Endothelial cell of hepatic sinusoid (primary cell): ENCODE results near the gene HSPA14.
"Not testable (repeated sequence)": the region's sequence is repeated elsewhere in the genome, so short reads cannot be mapped to it uniquely, and the experiment has no call there.

Experiments used
- in situ Hi-C: cut with HindIII; loops from 2 replicates; pipeline ENCODE4 v1.10.0; 2017; ENCODE audit warnings: low sequenced_read_pairs

The HSPA14 gene

DNA sequence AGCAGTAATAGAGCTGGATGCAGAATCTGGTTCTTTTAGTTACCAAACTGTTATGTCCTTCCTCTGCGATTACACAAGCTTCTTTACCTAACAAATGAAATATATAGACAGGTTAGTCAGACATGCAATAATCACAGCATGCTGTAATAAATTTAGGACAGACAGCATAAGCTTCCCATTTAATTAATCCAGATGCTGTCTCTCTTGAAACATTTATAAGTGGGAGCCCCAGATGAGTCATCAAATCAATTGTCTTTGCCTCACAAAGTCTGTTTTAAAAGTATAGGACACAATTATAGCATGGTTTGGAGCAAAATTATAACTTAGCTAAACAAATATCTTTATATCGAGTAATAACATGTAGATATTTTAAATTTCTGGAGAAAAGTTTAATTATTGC lies 1.9 kb upstream of the HSPA14 start:
- in situ Hi-C loops, result loop anchor here (5.0 to 25.0 kb wide), 2 partner anchors 46 to 299 kb away; no protein-coding TSS in a partner anchor

DNA sequence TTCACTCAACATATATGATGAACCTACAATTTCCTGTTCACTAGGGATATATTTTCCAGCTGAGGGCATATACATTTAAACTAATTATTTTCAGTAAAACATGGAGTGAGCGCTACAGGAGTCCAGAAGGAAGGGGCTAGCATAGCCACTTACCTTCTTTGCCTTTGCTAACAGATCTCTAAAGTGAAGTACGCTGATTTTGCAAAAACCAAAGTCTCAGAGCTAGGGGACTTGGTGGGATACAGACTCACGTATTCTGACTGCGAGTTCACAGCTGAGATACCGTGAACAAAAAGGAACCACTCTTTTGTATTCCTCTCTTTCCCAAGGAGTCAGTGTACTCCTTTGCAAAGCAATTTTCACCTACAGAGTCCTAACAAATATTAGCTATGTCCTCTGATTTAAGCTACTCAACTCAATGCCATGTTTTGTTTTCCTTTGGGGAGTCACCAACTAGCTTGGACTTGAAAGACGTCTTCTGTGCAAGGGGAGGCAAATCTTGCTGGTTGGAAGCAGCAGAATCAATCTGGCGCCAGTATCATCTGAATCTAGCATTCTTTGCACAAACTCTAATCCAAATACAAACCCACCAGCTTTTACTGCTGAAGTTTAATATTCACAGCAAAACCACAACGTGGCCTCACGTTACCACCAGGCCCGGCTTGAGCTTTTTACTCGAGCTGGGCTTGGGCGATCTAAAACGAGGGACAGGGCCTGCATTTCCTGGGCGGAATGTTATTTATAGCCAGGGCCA lies 926 bp upstream of the HSPA14 start:
- in situ Hi-C loops, result loop anchor here (5.0 to 25.0 kb wide), 2 partner anchors 45 to 300 kb away; no protein-coding TSS in a partner anchor

GRCh38 chr10:14838582-14839304 lies 637 bp downstream of the HSPA14 start:
- in situ Hi-C loops, result loop anchor here (5.0 to 25.0 kb wide), 2 partner anchors 44 to 301 kb away; no protein-coding TSS in a partner anchor

DNA sequence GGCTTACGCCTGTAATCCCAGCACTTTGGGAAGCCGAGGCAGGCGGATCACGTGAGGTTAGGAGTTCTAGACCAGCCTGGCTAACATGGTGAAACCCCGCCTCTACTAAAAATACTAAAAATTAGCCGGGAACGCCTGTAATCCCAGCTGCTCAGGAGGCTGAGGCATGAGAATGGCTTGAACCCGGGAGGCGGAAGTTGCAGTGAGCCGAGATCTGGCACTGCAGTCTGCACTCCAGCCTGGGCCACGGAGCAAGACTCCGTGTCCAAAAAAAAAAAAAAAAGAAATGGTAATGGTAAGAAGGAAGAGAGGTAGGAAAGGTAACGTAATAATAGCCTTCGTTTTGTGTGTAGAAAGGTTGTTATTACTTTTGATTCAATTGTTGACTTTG lies 1.2 kb downstream of the HSPA14 start:
- in situ Hi-C loops, result loop anchor here (5.0 to 25.0 kb wide), 2 partner anchors 43 to 302 kb away; no protein-coding TSS in a partner anchor

DNA sequence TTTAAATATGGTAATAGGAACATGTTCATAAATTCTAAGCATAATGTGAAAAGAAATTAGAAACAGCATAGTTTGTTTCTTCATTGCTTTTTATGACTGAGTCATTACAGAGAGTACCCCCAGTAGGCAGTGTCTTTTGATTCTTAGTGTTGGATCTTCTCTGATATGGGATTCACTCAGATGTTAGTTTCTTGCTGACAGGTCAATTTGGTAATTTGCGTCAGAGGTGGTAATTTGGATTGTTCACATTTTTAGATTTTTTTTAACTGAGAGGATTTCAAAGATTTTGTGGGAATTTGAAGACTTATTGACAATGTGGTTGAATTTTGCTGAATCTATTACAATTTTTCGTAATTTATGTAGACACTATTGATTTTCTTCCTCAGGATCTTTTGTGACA lies 2.1 kb downstream of the HSPA14 start:
- in situ Hi-C loops, result loop anchor here (25.0 kb wide), 1 partner anchor 303 kb away; no protein-coding TSS in a partner anchor

DNA sequence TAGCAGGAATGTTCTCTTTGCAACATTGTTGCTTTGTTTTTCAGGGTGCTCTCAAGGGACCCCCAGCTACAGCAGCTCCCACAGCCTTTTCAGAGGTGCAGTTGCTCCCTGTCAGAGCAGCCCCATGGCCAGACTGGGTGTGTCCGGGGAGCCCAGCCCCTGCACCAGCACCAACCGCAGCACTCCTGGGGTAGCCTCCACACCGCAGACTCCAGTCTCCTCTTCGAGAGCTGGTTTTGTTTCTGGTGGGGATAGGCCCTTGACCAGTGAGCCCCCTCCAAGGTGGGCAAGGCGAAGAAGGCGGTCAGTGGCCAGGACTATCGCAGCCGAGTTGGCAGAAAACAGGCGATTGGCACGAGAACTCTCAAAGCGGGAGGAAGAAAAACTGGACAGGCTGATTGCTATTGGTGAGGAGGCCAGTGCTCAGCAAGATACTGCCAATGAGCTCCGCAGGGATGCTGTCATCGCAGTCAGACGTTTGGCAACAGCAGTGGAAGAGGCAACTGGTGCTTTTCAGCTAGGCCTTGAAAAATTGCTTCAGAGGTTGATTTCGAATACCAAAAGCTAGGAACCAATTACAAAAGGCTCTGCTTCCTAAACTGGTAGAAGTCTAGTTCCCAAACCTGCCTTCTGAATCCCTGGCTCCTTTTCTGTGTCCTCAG lies 5.4 kb downstream of the HSPA14 start:
- in situ Hi-C loops, result loop anchor here (25.0 kb wide), 1 partner anchor 306 kb away; no protein-coding TSS in a partner anchor

GRCh38 chr10:14844948-14845347 lies 6.8 kb downstream of the HSPA14 start:
- in situ Hi-C loops, result loop anchor here (5.0 to 25.0 kb wide), 2 partner anchors 58 to 308 kb away; no protein-coding TSS in a partner anchor

DNA sequence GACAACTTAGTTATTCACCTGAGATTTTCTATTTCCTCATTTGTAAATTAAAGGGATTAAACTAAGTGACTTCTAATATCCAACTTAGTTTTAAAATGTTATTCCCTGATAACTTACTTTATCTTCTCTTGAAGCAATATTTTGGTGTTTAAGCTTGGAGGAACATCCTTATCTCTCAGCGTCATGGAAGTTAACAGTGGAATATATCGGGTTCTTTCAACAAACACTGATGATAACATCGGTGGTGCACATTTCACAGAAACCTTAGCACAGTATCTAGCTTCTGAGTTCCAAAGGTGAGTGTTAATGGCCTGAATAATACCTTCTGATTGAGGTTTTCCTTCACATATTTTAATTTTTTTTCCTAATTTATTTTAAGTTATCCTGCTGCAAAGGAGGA lies 14.1 kb downstream of the HSPA14 start:
- in situ Hi-C loops, result no loop called here

DNA sequence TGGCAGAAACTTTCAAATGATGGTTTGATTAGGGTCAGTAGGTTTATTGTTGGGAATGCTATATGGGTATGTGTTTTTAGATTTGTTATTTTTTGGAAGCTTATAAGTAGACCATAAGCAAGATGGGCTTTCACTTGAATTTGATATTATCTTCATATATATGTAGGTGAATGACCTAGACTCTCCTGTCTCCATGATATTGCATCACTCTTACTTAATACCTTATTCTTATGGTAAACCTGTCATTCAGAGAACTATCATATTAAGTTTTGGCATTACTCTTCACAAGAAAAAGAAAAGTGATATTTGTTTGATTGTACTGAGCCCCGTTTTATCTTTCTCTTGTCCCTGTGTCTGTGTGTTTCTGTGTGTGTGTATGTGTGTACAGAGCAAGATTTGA lies 17.3 kb downstream of the HSPA14 start:
- in situ Hi-C loops, result no loop called here

DNA sequence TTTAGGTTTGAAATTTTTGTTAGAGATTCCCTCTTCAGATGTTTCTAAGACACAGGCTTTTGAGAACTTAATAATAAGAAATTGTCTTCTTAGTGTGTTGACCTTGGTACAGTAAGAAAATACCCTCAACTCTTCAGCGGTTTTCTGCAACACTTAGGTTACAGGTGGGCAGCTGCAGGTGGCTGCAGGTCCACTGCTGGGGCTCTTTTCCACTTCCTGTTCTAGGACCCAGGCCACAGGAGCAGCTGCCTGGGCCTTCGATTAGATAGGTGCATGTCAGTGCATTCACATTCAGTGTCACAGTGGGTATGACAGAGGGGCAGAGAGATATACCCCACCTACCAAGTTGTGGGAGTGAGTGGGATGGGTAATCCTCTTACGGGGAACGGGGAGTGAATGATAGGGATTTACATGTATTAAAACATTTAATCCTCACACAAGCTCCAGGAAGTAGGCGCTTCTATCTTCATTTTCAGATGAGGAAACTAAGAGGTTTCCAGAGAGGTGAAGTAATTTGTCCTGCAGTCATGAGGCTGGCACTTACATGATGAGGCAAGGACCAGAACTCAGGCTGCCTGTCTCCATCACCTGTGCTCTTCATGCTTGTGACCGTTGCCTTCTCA lies 20.3 kb downstream of the HSPA14 start:
- in situ Hi-C loops, result no loop called here

DNA sequence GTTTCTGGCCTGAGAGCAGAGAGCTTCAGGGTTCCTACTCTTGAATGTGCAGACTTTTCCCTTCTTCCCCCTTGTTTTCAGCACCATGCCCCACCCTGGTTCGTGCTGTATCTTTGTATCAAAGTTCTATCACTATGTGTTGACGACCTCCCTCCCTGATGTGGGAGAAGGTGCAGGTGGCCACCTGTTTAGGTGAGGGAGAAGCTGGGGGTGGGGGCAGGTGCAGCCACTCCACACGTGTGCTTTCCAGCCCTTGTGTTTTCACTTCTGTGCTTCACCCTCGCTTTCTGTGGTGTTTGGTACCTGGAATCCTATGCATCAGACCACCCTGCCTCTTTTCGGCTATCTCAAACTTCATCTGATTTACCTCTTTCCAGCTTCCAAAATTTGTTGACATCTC lies 20.9 kb downstream of the HSPA14 start:
- in situ Hi-C loops, result no loop called here

- in situ Hi-C loops, result no loop called here
Measured at GRCh38 chr10:14859775-14860174, 21.7 kb downstream of the HSPA14 start.

DNA sequence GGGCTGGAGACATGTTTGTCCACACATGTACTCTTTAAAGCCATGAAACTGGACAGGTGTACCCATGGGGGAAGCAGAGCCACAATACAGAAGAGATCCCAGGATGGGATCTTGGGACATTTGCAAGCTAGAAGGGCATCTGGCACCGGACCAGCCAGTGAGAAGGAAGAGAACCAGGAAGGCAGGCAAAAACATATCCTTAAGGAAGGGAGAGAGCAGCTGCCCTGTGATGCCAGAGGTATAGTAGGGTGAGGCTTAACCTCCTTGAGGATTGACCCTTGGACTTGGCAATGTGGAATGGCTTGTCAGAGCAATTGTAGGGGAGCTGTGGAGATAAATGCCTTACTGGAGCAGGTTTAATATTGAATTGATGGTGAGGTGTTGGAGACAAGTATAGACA lies 22.7 kb downstream of the HSPA14 start:
- in situ Hi-C loops, result no loop called here

DNA sequence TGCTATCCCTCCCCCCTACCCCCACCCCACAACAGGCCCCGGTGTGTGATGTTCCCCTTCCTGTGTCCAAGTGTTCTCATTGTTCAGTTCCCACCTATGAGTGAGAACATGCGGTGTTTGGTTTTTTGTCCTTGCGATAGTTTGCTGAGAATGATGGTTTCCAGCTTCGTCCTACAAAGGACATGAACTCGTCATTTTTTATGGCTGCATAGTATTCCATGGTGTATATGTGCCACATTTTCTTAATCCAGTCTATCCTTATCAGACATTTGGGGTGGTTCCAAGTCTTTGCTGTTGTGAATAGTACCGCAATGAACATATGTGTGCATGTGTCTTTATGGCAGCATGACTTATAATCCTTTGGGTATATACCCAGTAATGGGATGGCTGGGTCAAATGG lies 26.4 kb downstream of the HSPA14 start:
- in situ Hi-C loops, result not testable (repeated sequence)

- in situ Hi-C loops, result not testable (repeated sequence)
Measured at GRCh38 chr10:14864871-14865270, 26.8 kb downstream of the HSPA14 start.

DNA sequence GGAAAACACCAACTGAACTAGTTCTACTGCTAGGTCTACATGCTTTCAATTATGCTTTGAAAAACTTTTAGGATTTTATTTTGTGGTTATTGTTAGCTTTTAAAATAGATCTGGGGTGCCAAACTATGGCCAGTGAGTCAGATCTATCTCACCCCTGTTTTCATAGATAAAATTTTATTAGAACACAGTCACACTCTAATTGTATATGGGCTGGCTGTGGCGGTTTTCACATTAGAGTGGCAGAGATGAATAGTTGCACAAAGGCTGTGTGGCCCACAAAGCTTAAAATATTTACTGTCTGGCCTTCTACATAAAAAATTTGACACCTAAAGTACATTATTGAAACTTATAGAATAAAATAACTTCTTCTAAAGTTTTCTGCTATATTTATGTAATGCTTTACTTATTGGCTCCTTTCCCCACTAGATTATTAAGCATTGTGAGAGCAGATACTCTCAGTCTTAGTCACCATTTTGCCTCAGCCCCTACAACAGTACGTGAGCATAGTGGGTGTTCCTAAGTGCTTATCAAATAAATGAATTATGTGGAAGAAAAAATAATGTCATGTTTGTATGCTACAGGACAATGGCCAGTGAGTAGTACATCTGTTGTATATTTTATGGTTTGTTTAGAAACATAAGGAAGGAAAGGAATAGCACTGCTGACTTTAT lies 35.1 kb downstream of the HSPA14 start:
- in situ Hi-C loops, result loop anchor here (10.0 kb wide), 1 partner anchor 92 kb away; no protein-coding TSS in a partner anchor

GRCh38 chr10:14875941-14876340 lies 37.8 kb downstream of the HSPA14 start:
- in situ Hi-C loops, result loop anchor here (10.0 kb wide), 1 partner anchor 89 kb away; no protein-coding TSS in a partner anchor

DNA sequence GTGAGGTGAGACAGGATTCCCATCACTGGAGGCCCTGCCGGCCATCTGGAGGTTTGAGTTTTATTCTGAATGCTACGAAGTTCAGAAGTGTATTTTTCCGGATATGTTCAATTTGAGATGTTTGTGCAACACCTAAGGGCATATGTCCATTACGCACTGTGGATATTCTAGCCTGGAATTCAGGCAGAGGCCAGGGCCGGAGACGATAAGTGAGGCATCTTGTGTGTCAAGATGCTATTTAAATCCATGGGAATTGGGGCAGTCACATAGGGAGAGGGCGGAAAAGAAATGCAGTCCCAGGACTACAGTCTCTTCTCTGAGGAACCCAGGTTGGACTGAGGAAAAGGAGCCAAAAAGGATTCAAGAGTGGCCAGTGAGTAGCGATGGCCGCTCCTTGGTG lies 38.7 kb downstream of the HSPA14 start:
- in situ Hi-C loops, result loop anchor here (10.0 kb wide), 1 partner anchor 88 kb away; no protein-coding TSS in a partner anchor

GRCh38 chr10:14878266-14879123 lies 40.4 kb downstream of the HSPA14 start, which contains the start of gene SUV39H2:
Gene SUV39H2, plus strand, starts transcription at chr10:14878866. Its CDS starts 23 bp downstream, at chr10:14878889.
- in situ Hi-C loops, result loop anchor here (10.0 kb wide), 1 partner anchor 86 kb away; no protein-coding TSS in a partner anchor
